Measurements from ENCODE around the gene ERICH6B. TPM values are rescaled to one million over a fixed set of nuclear protein-coding genes. Genes with fewer than 3 reads are reported as not detected.

Gene ERICH6B
- total RNA-seq, 5 donors from 2014 or later (not counting 1 experiment from before 2014, with no cell fraction given) = not detected

Other genes starting within 250 kb of the ERICH6B start
- 10 to 100 TPM; 19.5 to 25.9 (median 24.2) TPM for gene SLC25A30, start 197.4 kb downstream of the ERICH6B start, total RNA-seq
- gene COG3, start 150.8 kb downstream of the ERICH6B start, total RNA-seq = 10 to 100 TPM; 40.0 to 47.0 (median 42.3) TPM
- gene CBY2, start 86.6 kb upstream of the ERICH6B start, total RNA-seq = under 1 TPM in 4 of 5 donors, not detected in 1; 0.22 to 0.75 (median 0.56) TPM
- 1 to 10 TPM in 3 of 5 donors, under 1 TPM in 2; 0.19 to 4.8 (median 2.4) TPM for gene SIAH3, start 236.0 kb upstream of the ERICH6B start, total RNA-seq